GM23248 (cell line): ENCODE results near the gene GBX1.

Source experiments
- EZH2 ChIP-seq: fragments of 200-600 bp; sonication (generic); IDR thresholded peaks from 2 replicates; pipeline ENCODE4 v1.6.1; 2018; ENCODE audit warnings: antibody characterized with exemption, mild to moderate bottlenecking; ENCODE audit not compliant: insufficient read depth, poor library complexity, severe bottlenecking
- EZH2phosphoT487 ChIP-seq: fragments of 200-600 bp; sonication (generic); IDR thresholded peaks from 2 replicates; pipeline ENCODE4 v1.6.1; 2018; ENCODE audit warnings: antibody characterized with exemption, moderate library complexity, mild to moderate bottlenecking, low read depth; ENCODE audit not compliant: insufficient read depth

- TF ChIP-seq EZH2phosphoT487 (no peak), EZH2 (no peak)
Observed at GRCh38 chr7:151122276-151122675, 45.2 kb downstream of the GBX1 start.
